ENCODE results near the gene UBL3.

- TF ChIP-seq CTCF (IDR thresholded peaks at IDR 0.05) (no peak), POLR2A (IDR thresholded peaks at IDR 0.05) (no peak)
Observed at GRCh38 chr13:29761160-29761559, 89.3 kb downstream of the UBL3 start.

Measured in tibial nerve (tissue), 3 donors.